OCI-LY3 (cell line): ENCODE data around the gene AGFG1.
"Not testable (repeated sequence)": the region's sequence is repeated elsewhere in the genome, so short reads cannot be mapped to it uniquely, and the experiment has no call there.

Source experiments
- H2AFZ ChIP-seq: fragments of 200-600, 300-600 bp; shearing (Covaris generic); 2 replicates; pipeline ENCODE4 v1.6.0; 2014; ENCODE audit warnings: antibody characterized with exemption, low read depth, low read length
- H3K27ac ChIP-seq: fragments of 200-600, 300-600 bp; sonication (generic); 2 replicates; pipeline ENCODE4 v1.5.1; 2014; ENCODE audit warnings: mild to moderate bottlenecking, low read length, moderate library complexity, mixed read lengths
- H3K27me3 ChIP-seq: fragments of 200-600, 300-600 bp; sonication (generic); 2 replicates; pipeline ENCODE4 v1.6.1; 2014; ENCODE audit warnings: low read depth, low read length, mixed read lengths
- H3K36me3 ChIP-seq: fragments of 200-600, 300-600 bp; sonication (generic); replicated peaks from 2 replicates; pipeline ENCODE3; 2014; ENCODE audit warnings: low read depth, low read length, mixed read lengths
- H3K4me1 ChIP-seq: fragments of 300-600, 200-600 bp; sonication (generic); 2 replicates; pipeline ENCODE4 v1.6.1; 2014; ENCODE audit warnings: low read length, mixed read lengths
- H3K4me2 ChIP-seq: fragments of 200-600, 300-600 bp; sonication (generic); 2 replicates; pipeline ENCODE4 v1.6.1; 2014; ENCODE audit warnings: low read length, mixed read lengths
- H3K4me3 ChIP-seq: fragments of 300-600, 200-600 bp; sonication (generic); 2 replicates; pipeline ENCODE4 v1.5.1; 2014; ENCODE audit warnings: antibody characterized with exemption, mild to moderate bottlenecking, low read length, moderate library complexity
- H3K79me2 ChIP-seq: fragments of 300-600, 200-600 bp; shearing (Covaris generic); 2 replicates; pipeline ENCODE4 v1.6.1; 2014; ENCODE audit warnings: mild to moderate bottlenecking, low read length, mixed read lengths
- H3K9ac ChIP-seq: fragments of 300-600, 200-600 bp; shearing (Covaris generic); 2 replicates; pipeline ENCODE4 v1.6.0; 2014; ENCODE audit warnings: mild to moderate bottlenecking, low read length, moderate library complexity
- H3K9me3 ChIP-seq: fragments of 200-600, 300-600 bp; shearing (Covaris generic); 2 replicates; pipeline ENCODE4 v1.6.1; 2014; ENCODE audit warnings: low read length, mixed read lengths; ENCODE audit not compliant: insufficient read depth
- H4K20me1 ChIP-seq: fragments of 200-600, 300-600 bp; sonication (generic); 2 replicates; pipeline ENCODE4 v1.6.1; 2016; ENCODE audit warnings: low read length, mixed read lengths; ENCODE audit not compliant: insufficient read depth
- EZH2phosphoT487 ChIP-seq: fragments of 200-600 bp; shearing (Covaris generic); IDR thresholded peaks from 2 replicates; pipeline ENCODE4 v1.6.1; 2018; ENCODE audit warnings: antibody characterized with exemption, mixed run types, low read depth
- TF ChIP-seq, protein P1 (sequence below): fragments of 200-600, 300-600 bp; sonication (generic); IDR thresholded peaks from 2 replicates; pipeline ENCODE4 v1.5.1; 2014; ENCODE audit warnings: antibody characterized with exemption, low read length, low read depth

The AGFG1 gene

DNA sequence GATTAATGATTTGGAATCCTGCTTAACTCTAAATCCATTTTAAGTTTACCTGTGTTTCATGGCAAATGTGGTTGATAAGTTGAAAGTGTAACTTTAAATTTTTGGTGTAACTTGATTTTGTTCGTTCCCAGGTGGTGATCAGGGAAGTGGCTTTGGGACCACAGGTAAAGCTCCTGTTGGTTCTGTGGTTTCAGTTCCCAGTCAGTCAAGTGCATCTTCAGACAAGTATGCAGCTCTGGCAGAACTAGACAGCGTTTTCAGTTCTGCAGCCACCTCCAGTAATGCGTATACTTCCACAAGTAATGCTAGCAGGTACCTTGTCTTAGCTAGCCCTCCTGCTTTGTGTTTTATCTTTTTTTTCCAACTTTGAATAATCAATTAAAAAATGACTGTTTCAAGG lies 62.8 kb downstream of the AGFG1 start:
- Histone ChIP-seq H3K27me3 (no peaks in the 10 kb centered on the region), H3K9me3 (no peaks in the 10 kb centered on the region), H3K27ac (no peak overlapping the region), H3K79me2 (no peaks in the 10 kb centered on the region), H3K4me2 (peak overlapping the region; percentile 32), H2AFZ (no peak overlapping the region), H3K9ac (no peak overlapping the region), H3K4me1 (peaks cover 18% of the 10 kb centered on the region), H3K36me3 (peaks cover 13% of the 10 kb centered on the region), H3K4me3 (no peak overlapping the region), H4K20me1 (peaks cover 20% of the 10 kb centered on the region)
- TF ChIP-seq EZH2phosphoT487: no peak
- TF ChIP-seq, protein P1, sequence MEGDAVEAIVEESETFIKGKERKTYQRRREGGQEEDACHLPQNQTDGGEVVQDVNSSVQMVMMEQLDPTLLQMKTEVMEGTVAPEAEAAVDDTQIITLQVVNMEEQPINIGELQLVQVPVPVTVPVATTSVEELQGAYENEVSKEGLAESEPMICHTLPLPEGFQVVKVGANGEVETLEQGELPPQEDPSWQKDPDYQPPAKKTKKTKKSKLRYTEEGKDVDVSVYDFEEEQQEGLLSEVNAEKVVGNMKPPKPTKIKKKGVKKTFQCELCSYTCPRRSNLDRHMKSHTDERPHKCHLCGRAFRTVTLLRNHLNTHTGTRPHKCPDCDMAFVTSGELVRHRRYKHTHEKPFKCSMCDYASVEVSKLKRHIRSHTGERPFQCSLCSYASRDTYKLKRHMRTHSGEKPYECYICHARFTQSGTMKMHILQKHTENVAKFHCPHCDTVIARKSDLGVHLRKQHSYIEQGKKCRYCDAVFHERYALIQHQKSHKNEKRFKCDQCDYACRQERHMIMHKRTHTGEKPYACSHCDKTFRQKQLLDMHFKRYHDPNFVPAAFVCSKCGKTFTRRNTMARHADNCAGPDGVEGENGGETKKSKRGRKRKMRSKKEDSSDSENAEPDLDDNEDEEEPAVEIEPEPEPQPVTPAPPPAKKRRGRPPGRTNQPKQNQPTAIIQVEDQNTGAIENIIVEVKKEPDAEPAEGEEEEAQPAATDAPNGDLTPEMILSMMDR: no peak

DNA sequence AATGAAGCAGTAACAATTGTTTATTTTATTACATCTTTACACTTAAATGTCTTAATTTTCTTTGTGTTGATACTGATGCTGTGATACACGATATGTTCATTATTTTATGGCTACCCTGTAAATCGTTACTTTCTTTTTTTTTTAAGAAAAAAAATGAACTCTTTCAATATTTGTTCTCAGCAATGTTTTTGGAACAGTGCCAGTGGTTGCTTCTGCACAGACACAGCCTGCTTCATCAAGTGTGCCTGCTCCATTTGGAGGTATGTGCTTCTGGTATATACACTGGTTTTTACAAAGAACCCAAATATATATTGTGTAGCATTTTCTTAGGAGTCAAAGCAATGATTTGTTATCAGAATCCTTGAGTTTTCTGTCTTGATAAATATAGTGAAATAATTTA lies 64.5 kb downstream of the AGFG1 start:
- TF ChIP-seq, protein P1: no peak
- no peak for TF ChIP-seq EZH2phosphoT487

DNA sequence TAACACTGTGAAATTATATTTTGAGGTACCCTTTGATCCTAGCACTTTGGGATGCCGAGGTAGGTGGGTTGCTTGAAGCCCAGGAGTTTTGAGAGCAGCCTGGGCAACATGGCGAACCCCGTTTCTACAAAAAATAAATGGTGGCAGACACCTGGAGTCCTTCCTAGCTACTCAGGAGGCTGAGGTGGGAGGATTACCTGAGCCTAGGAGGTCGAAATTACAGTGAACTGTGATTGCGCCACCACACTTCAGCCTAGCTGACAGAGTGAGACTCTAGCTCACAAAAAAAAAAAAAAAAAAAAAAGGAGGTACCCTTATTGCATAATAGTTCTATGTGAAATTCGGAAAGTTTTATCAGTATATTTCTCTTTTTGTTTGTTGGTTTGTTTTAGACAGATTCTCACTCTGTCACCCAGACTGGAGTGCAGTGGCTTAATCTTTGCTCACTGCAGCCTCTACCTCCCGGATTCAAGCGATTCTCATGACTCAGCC lies 67.6 kb downstream of the AGFG1 start:
- Histone ChIP-seq H3K9me3 (no peaks in the 10 kb centered on the region), H3K36me3 (peaks cover 13% of the 10 kb centered on the region), H4K20me1 (peaks cover 10% of the 10 kb centered on the region), H3K4me2 (no peak overlapping the region), H3K4me1 (peaks cover 10% of the 10 kb centered on the region), H3K79me2 (no peaks in the 10 kb centered on the region), H3K27me3 (no peaks in the 10 kb centered on the region), H3K9ac (no peak overlapping the region), H3K4me3 (no peak overlapping the region), H3K27ac (no peak overlapping the region), H2AFZ (no peak overlapping the region)
- TF ChIP-seq EZH2phosphoT487: no peak
- TF ChIP-seq, protein P1: no peak

More for the DNA sequence above, 64.5 kb downstream of the AGFG1 start:
- Histone ChIP-seq H3K27ac (no peak overlapping the region), H3K4me2 (no peak overlapping the region), H3K9me3 (no peaks in the 10 kb centered on the region), H3K79me2 (no peaks in the 10 kb centered on the region), H3K4me3 (no peak overlapping the region), H3K9ac (no peak overlapping the region), H3K27me3 (no peaks in the 10 kb centered on the region), H4K20me1 (peaks cover 20% of the 10 kb centered on the region), H3K4me1 (peaks cover 18% of the 10 kb centered on the region), H3K36me3 (peaks cover 13% of the 10 kb centered on the region), H2AFZ (no peak overlapping the region)

DNA sequence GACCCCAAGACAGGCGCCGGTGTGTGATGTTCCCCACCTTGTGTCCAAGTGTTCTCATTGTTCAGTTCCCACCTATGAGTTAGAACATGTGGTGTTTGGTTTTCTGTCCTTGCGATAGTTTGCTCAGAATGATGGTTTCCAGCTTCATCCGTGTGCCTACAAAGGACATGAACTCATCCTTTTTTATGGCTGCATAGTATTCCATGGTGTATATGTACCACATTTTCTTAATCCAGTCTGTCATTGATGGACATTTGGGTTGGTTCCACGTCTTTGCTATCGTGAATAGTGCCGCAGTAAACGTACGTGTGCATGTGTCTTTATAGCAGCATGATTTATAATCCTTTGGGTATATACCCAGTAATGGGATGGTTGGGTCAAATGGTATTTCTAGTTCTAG lies 68.4 kb downstream of the AGFG1 start:
- not testable (repeated sequence) for H3K27me3 ChIP-seq, H3K4me3 ChIP-seq, H3K4me1 ChIP-seq, H3K79me2 ChIP-seq, H3K4me2 ChIP-seq, H3K9me3 ChIP-seq, H3K9ac ChIP-seq, H2AFZ ChIP-seq, H3K27ac ChIP-seq, H4K20me1 ChIP-seq
- peaks cover 10% of the 10 kb centered on the region for H3K36me3 ChIP-seq

DNA sequence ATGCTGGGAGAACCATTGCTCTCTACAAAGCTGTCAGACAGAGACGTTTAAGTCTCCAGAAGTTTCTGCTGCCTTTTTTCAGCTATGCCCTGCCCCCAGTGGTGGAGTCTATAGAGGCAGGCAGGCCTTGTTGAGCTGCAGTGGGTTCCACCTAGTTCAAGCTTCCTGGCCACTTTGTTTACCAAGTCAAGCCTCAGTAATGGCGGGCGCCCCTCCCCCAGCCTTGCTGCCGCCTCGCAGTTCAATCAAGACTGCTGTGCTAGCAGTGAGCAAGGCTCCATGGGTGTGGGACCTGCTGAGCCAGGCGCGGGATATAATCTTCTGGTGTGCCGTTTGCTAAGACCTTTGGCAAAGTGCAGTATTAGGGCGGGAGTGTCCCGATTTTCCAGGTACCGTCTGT lies 74.0 kb downstream of the AGFG1 start:
- no peaks in the 10 kb centered on the region for H3K36me3 ChIP-seq
- TF ChIP-seq, protein P1: peak; percentile 14; the same call in 1 of the 2 replicates
- no peak for TF ChIP-seq EZH2phosphoT487

More for the DNA sequence above, 74.0 kb downstream of the AGFG1 start:
- Histone ChIP-seq H3K79me2 (no peaks in the 10 kb centered on the region), H3K9me3 (no peaks in the 10 kb centered on the region), H3K27ac (no peak overlapping the region), H3K4me2 (no peak overlapping the region), H3K9ac (no peak overlapping the region), H3K4me1 (no peaks in the 10 kb centered on the region), H3K27me3 (no peaks in the 10 kb centered on the region), H4K20me1 (no peaks in the 10 kb centered on the region), H2AFZ (no peak overlapping the region), H3K4me3 (no peak overlapping the region)
